ENCODE results near the gene SLC16A9.
"Not testable (repeated sequence)": the region's sequence is repeated elsewhere in the genome, so short reads cannot be mapped to it uniquely, and the experiment has no call there.

Gene SLC16A9

GRCh38 chr10:59709395-59710125 is at the start of gene SLC16A9:
TSS of gene SLC16A9 (minus strand) at chr10:59709850. CDS start at chr10:59684291, 25,559 bp downstream.
- Histone ChIP-seq H3K27ac (ENCODE audit: low read depth, low read length) (peak within 1 kb of the TSS; percentile 73), H3K9ac (ENCODE audit: low read depth, low read length) (peak within 1 kb of the TSS; percentile 88), H3K9me3 (ENCODE audit: control insufficient read depth, insufficient read depth, low read length) (no peaks in the 10 kb centered on the region), H3K36me3 (ENCODE audit: control insufficient read depth, insufficient read depth, low read length) (peaks cover 2% of the 10 kb centered on the region), H3K4me1 (ENCODE audit: control insufficient read depth, insufficient read depth, low read length) (peaks cover 35% of the 10 kb centered on the region), H3K4me3 (ENCODE audit: low read depth, low read length) (peak within 1 kb of the TSS; percentile 79), H3K27me3 (ENCODE audit: control insufficient read depth, insufficient read depth, low read length) (peaks cover 31% of the 10 kb centered on the region)

- peaks cover 5% of the 10 kb centered on the region for H3K9me3 ChIP-seq (ENCODE audit: control insufficient read depth, insufficient read depth, low read length)
- H3K4me3 ChIP-seq (ENCODE audit: low read depth, low read length), result no peak overlapping the region
- no peaks in the 10 kb centered on the region for H3K36me3 ChIP-seq (ENCODE audit: control insufficient read depth, insufficient read depth, low read length)
- peaks cover 4% of the 10 kb centered on the region for H3K4me1 ChIP-seq (ENCODE audit: control insufficient read depth, insufficient read depth, low read length)
- H3K27me3 ChIP-seq (ENCODE audit: control insufficient read depth, insufficient read depth, low read length), result no peaks in the 10 kb centered on the region
- H3K27ac ChIP-seq (ENCODE audit: low read depth, low read length), result no peak overlapping the region
- H3K9ac ChIP-seq (ENCODE audit: low read depth, low read length), result no peak overlapping the region
Measured at GRCh38 chr10:59757966-59758365, 48.3 kb upstream of the SLC16A9 start.

GRCh38 chr10:59754951-59755350 is 45.3 kb upstream of the SLC16A9 start:
- Histone ChIP-seq H3K36me3 (ENCODE audit: control insufficient read depth, insufficient read depth, low read length) (no peaks in the 10 kb centered on the region), H3K27me3 (ENCODE audit: control insufficient read depth, insufficient read depth, low read length) (no peaks in the 10 kb centered on the region), H3K27ac (ENCODE audit: low read depth, low read length) (no peak overlapping the region), H3K9ac (ENCODE audit: low read depth, low read length) (no peak overlapping the region), H3K4me1 (ENCODE audit: control insufficient read depth, insufficient read depth, low read length) (peaks cover 4% of the 10 kb centered on the region; the same call in 1 of the 2 replicates), H3K9me3 (ENCODE audit: control insufficient read depth, insufficient read depth, low read length) (no peaks in the 10 kb centered on the region), H3K4me3 (ENCODE audit: low read depth, low read length) (no peak overlapping the region)

- no peaks in the 10 kb centered on the region for H3K36me3 ChIP-seq (ENCODE audit: control insufficient read depth, insufficient read depth, low read length)
- H3K9ac ChIP-seq (ENCODE audit: low read depth, low read length), result no peak within 1 kb of the TSS
- H3K4me3 ChIP-seq (ENCODE audit: low read depth, low read length), result no peak within 1 kb of the TSS
- no peak within 1 kb of the TSS for H3K27ac ChIP-seq (ENCODE audit: low read depth, low read length)
- H3K27me3 ChIP-seq (ENCODE audit: control insufficient read depth, insufficient read depth, low read length), result no peaks in the 10 kb centered on the region
- no peaks in the 10 kb centered on the region for H3K9me3 ChIP-seq (ENCODE audit: control insufficient read depth, insufficient read depth, low read length)
- peaks cover 4% of the 10 kb centered on the region; the same call in 1 of the 2 replicates for H3K4me1 ChIP-seq (ENCODE audit: control insufficient read depth, insufficient read depth, low read length)
Measured at GRCh38 chr10:59753267-59753666, 43.6 kb upstream of the SLC16A9 start, which contains the start of gene MRLN. TSS of gene MRLN (minus strand) at chr10:59753455.

GRCh38 chr10:59752278-59752940 is 42.8 kb upstream of the SLC16A9 start:
- Histone ChIP-seq H3K4me1 (ENCODE audit: control insufficient read depth, insufficient read depth, low read length) (peaks cover 3% of the 10 kb centered on the region; the same call in 1 of the 2 replicates), H3K9ac (ENCODE audit: low read depth, low read length) (no peak overlapping the region), H3K27ac (ENCODE audit: low read depth, low read length) (no peak overlapping the region), H3K4me3 (ENCODE audit: low read depth, low read length) (no peak overlapping the region), H3K27me3 (ENCODE audit: control insufficient read depth, insufficient read depth, low read length) (no peaks in the 10 kb centered on the region), H3K9me3 (ENCODE audit: control insufficient read depth, insufficient read depth, low read length) (no peaks in the 10 kb centered on the region), H3K36me3 (ENCODE audit: control insufficient read depth, insufficient read depth, low read length) (no peaks in the 10 kb centered on the region)

- no peak overlapping the region for H3K4me3 ChIP-seq (ENCODE audit: low read depth, low read length)
- H3K27ac ChIP-seq (ENCODE audit: low read depth, low read length), result no peak overlapping the region
- H3K9me3 ChIP-seq (ENCODE audit: control insufficient read depth, insufficient read depth, low read length), result no peaks in the 10 kb centered on the region
- H3K27me3 ChIP-seq (ENCODE audit: control insufficient read depth, insufficient read depth, low read length), result no peaks in the 10 kb centered on the region
- no peaks in the 10 kb centered on the region for H3K4me1 ChIP-seq (ENCODE audit: control insufficient read depth, insufficient read depth, low read length)
- no peak overlapping the region for H3K9ac ChIP-seq (ENCODE audit: low read depth, low read length)
- H3K36me3 ChIP-seq (ENCODE audit: control insufficient read depth, insufficient read depth, low read length), result no peaks in the 10 kb centered on the region
Measured at GRCh38 chr10:59750155-59750945, 40.7 kb upstream of the SLC16A9 start.

GRCh38 chr10:59748834-59749233 is 39.2 kb upstream of the SLC16A9 start:
- Histone ChIP-seq H3K36me3 (ENCODE audit: control insufficient read depth, insufficient read depth, low read length) (no peaks in the 10 kb centered on the region), H3K27ac (ENCODE audit: low read depth, low read length) (no peak overlapping the region), H3K9me3 (ENCODE audit: control insufficient read depth, insufficient read depth, low read length) (no peaks in the 10 kb centered on the region), H3K4me1 (ENCODE audit: control insufficient read depth, insufficient read depth, low read length) (no peaks in the 10 kb centered on the region), H3K4me3 (ENCODE audit: low read depth, low read length) (no peak overlapping the region), H3K27me3 (ENCODE audit: control insufficient read depth, insufficient read depth, low read length) (no peaks in the 10 kb centered on the region), H3K9ac (ENCODE audit: low read depth, low read length) (no peak overlapping the region)

- H3K27ac ChIP-seq (ENCODE audit: low read depth, low read length), result no peak overlapping the region
- H3K4me1 ChIP-seq (ENCODE audit: control insufficient read depth, insufficient read depth, low read length), result no peaks in the 10 kb centered on the region
- no peaks in the 10 kb centered on the region for H3K36me3 ChIP-seq (ENCODE audit: control insufficient read depth, insufficient read depth, low read length)
- H3K9me3 ChIP-seq (ENCODE audit: control insufficient read depth, insufficient read depth, low read length), result peaks cover 4% of the 10 kb centered on the region; the same call in 1 of the 2 replicates
- no peak overlapping the region for H3K4me3 ChIP-seq (ENCODE audit: low read depth, low read length)
- no peak overlapping the region for H3K9ac ChIP-seq (ENCODE audit: low read depth, low read length)
- no peaks in the 10 kb centered on the region for H3K27me3 ChIP-seq (ENCODE audit: control insufficient read depth, insufficient read depth, low read length)
Measured at GRCh38 chr10:59745163-59745650, 35.6 kb upstream of the SLC16A9 start.

GRCh38 chr10:59744762-59745161 is 35.1 kb upstream of the SLC16A9 start:
- H3K36me3 ChIP-seq (ENCODE audit: control insufficient read depth, insufficient read depth, low read length); H3K9ac ChIP-seq (ENCODE audit: low read depth, low read length); H3K27me3 ChIP-seq (ENCODE audit: control insufficient read depth, insufficient read depth, low read length); H3K4me3 ChIP-seq (ENCODE audit: low read depth, low read length); H3K9me3 ChIP-seq (ENCODE audit: control insufficient read depth, insufficient read depth, low read length); H3K4me1 ChIP-seq (ENCODE audit: control insufficient read depth, insufficient read depth, low read length); H3K27ac ChIP-seq (ENCODE audit: low read depth, low read length): not testable (repeated sequence)

GRCh38 chr10:59744156-59744555 is 34.5 kb upstream of the SLC16A9 start:
- not testable (repeated sequence) for H3K27me3 ChIP-seq (ENCODE audit: control insufficient read depth, insufficient read depth, low read length); H3K9ac ChIP-seq (ENCODE audit: low read depth, low read length); H3K9me3 ChIP-seq (ENCODE audit: control insufficient read depth, insufficient read depth, low read length); H3K4me1 ChIP-seq (ENCODE audit: control insufficient read depth, insufficient read depth, low read length); H3K27ac ChIP-seq (ENCODE audit: low read depth, low read length); H3K36me3 ChIP-seq (ENCODE audit: control insufficient read depth, insufficient read depth, low read length); H3K4me3 ChIP-seq (ENCODE audit: low read depth, low read length)
